ENCODE data around the gene MDFIC.

The MDFIC gene

GRCh38 chr7:115013886-115014285 is 92.0 kb downstream of the MDFIC start:
- no peak for TF ChIP-seq CTCF (IDR thresholded peaks at IDR 0.05; ENCODE audit: extremely low read depth, insufficient read depth, missing control alignments)
- no peak for DNase-seq (ENCODE audit: low spot score)
- in situ Hi-C loops (cut with MboI; ENCODE audit: low pct_unique_long_range_greater_than_20kb, low sequenced_read_pairs, unreplicated experiment): no loop called here

GRCh38 chr7:115014794-115015193 is 92.9 kb downstream of the MDFIC start:
- TF ChIP-seq CTCF (IDR thresholded peaks at IDR 0.05; ENCODE audit: extremely low read depth, insufficient read depth, missing control alignments): no peak
- in situ Hi-C loops (cut with MboI; ENCODE audit: low pct_unique_long_range_greater_than_20kb, low sequenced_read_pairs, unreplicated experiment): no loop called here
- no peak for DNase-seq (ENCODE audit: low spot score)

GRCh38 chr7:115015619-115016018 is 93.7 kb downstream of the MDFIC start:
- no peak for TF ChIP-seq CTCF (IDR thresholded peaks at IDR 0.05; ENCODE audit: extremely low read depth, insufficient read depth, missing control alignments)
- in situ Hi-C loops (cut with MboI; ENCODE audit: low pct_unique_long_range_greater_than_20kb, low sequenced_read_pairs, unreplicated experiment): no loop called here
- DNase-seq (ENCODE audit: low spot score): no peak

GRCh38 chr7:115019882-115020605 is 98.2 kb downstream of the MDFIC start:
- TF ChIP-seq CTCF (IDR thresholded peaks at IDR 0.05; ENCODE audit: extremely low read depth, insufficient read depth, missing control alignments): no peak
- in situ Hi-C loops (cut with MboI; ENCODE audit: low pct_unique_long_range_greater_than_20kb, low sequenced_read_pairs, unreplicated experiment): no loop called here
- no peak for DNase-seq (ENCODE audit: low spot score)

- in situ Hi-C loops (cut with MboI; ENCODE audit: low pct_unique_long_range_greater_than_20kb, low sequenced_read_pairs, unreplicated experiment): no loop called here
Observed at GRCh38 chr7:115023219-115023618, 101.3 kb downstream of the MDFIC start.

GRCh38 chr7:115024276-115024675 is 102.4 kb downstream of the MDFIC start:
- no peak for DNase-seq (ENCODE audit: low spot score)
- TF ChIP-seq CTCF (IDR thresholded peaks at IDR 0.05; ENCODE audit: extremely low read depth, insufficient read depth, missing control alignments): no peak
- in situ Hi-C loops (cut with MboI; ENCODE audit: low pct_unique_long_range_greater_than_20kb, low sequenced_read_pairs, unreplicated experiment): no loop called here

More at GRCh38 chr7:115023219-115023618, 101.3 kb downstream of the MDFIC start:
- DNase-seq (ENCODE audit: low spot score): no peak
- no peak for TF ChIP-seq CTCF (IDR thresholded peaks at IDR 0.05; ENCODE audit: extremely low read depth, insufficient read depth, missing control alignments)
